Measurements from ENCODE around the gene LALBA.
"Not testable (repeated sequence)": the region's sequence is repeated elsewhere in the genome, so short reads cannot be mapped to it uniquely, and the experiment has no call there.

The LALBA gene

GRCh38 chr12:48556631-48557030, 13.2 kb downstream of the LALBA start:
- TF ChIP-seq, protein P1, sequence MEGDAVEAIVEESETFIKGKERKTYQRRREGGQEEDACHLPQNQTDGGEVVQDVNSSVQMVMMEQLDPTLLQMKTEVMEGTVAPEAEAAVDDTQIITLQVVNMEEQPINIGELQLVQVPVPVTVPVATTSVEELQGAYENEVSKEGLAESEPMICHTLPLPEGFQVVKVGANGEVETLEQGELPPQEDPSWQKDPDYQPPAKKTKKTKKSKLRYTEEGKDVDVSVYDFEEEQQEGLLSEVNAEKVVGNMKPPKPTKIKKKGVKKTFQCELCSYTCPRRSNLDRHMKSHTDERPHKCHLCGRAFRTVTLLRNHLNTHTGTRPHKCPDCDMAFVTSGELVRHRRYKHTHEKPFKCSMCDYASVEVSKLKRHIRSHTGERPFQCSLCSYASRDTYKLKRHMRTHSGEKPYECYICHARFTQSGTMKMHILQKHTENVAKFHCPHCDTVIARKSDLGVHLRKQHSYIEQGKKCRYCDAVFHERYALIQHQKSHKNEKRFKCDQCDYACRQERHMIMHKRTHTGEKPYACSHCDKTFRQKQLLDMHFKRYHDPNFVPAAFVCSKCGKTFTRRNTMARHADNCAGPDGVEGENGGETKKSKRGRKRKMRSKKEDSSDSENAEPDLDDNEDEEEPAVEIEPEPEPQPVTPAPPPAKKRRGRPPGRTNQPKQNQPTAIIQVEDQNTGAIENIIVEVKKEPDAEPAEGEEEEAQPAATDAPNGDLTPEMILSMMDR (conservative IDR thresholded peaks at IDR 0.05) = no peak
- no peak for TF ChIP-seq ZFX (IDR thresholded peaks at IDR 0.05)
- H3K27ac ChIP-seq = no peak overlapping the region

DNA sequence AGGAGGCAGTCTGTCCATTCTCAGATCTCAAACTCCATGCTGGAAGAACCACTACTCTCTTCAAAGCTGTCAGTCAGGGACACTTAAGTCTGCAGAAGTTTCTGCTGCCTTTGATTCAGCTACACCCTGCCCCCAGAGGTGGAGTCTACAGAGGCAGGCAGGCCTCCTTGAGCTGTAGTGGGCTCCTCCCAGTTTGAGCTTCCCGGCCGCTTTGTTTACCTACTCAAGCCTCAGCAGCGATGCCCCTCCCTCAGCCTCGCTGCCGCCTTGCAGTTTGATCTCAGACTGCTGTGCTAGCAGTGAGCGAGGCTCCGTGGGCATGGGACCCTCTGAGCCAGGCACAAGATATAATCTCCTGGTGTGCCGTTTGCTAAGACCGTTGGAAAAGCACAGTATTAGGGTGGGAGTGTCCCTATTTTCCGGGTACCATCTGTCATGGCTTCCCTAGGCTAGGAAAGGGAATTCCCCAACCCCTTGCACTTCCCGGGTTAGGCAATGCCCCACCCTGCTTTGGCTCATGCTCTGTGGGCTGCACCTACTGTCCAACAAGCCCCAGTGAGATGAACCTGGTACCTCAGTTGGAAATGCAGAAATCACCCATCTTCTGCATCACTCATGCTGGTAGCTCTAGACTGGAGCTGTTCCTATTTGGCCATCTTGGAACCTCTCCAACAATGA, 16.0 kb downstream of the LALBA start:
- H3K27ac ChIP-seq = not testable (repeated sequence)

DNA sequence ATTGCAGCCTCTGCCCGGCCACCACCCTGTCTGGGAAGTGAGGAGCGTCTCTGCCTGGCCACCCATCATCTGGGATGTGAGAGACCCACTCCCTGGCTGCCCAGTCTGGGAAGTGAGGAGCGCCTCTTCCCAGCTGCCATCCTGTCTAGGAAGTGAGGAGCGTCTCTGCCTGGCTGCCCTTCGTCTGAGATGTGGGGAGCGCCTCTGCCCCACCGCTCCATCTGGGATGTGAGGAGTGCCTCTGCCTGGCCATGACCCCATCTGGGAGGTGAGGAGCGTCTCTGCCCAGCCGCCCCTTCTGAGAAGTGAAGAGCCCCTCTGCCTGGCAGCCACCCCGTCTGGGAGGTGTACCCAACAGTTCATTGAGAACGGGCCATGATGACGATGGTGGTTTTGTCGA, 18.2 kb downstream of the LALBA start:
- not testable (repeated sequence) for H3K27ac ChIP-seq

DNA sequence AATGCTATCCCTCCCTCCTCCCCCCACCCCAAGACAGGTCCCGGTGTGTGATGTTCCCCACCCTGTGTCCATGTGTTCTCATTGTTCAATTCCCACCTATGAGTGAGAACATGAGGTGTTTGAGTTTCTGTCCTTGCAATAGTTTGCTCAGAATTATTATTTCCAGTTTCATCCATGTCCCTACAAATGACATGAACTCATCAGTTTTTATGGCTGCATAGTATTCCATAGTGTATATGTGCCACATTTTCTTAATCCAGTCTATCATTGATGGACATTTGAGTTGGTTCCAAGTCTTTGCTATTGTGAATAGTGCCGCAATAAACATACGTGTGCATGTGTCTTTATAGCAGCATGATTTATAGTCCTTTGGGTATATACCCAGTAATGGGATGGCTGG, 22.8 kb downstream of the LALBA start:
- H3K27ac ChIP-seq = not testable (repeated sequence)

GRCh38 chr12:48545833-48546469, 23.9 kb downstream of the LALBA start:
- TF ChIP-seq, protein P1 (conservative IDR thresholded peaks at IDR 0.05) = no peak
- TF ChIP-seq ZFX (IDR thresholded peaks at IDR 0.05) = no peak
- H3K27ac ChIP-seq = no peak overlapping the region

GRCh38 chr12:48542300-48542928, 27.4 kb downstream of the LALBA start:
- TF ChIP-seq, protein P1 (conservative IDR thresholded peaks at IDR 0.05) = peak; percentile 96
- TF ChIP-seq ZFX (IDR thresholded peaks at IDR 0.05) = no peak
- no peak overlapping the region for H3K27ac ChIP-seq

- no peak for TF ChIP-seq ZFX (IDR thresholded peaks at IDR 0.05)
- TF ChIP-seq, protein P1 (conservative IDR thresholded peaks at IDR 0.05) = no peak
Observed at GRCh38 chr12:48536602-48537001, 33.2 kb downstream of the LALBA start.

DNA sequence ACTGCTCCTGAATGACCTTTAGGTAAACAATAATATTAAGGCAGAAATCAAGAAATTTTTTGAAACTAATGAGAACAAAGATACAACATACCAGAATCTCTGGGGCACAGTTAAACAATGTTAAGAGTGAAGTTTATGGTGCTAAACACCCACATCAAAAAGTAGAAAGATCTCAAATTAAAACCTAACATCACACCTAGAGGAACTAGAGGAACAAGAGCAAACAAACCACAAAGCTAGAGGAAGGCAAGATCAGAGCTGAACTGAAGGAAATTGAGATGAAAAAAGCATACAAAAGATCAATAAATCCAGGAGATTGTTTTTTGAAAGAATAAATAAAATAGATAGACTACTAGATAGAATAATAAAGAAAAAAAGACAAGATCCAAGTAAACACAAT, 37.2 kb downstream of the LALBA start:
- no peak overlapping the region for H3K27ac ChIP-seq
- TF ChIP-seq, protein P1 (conservative IDR thresholded peaks at IDR 0.05) = no peak
- TF ChIP-seq ZFX (IDR thresholded peaks at IDR 0.05) = no peak

More at GRCh38 chr12:48536602-48537001, 33.2 kb downstream of the LALBA start:
- H3K27ac ChIP-seq = no peak overlapping the region

Data from C4-2B (cell line).